Measurements from ENCODE around the gene RETREG3.

DNA sequence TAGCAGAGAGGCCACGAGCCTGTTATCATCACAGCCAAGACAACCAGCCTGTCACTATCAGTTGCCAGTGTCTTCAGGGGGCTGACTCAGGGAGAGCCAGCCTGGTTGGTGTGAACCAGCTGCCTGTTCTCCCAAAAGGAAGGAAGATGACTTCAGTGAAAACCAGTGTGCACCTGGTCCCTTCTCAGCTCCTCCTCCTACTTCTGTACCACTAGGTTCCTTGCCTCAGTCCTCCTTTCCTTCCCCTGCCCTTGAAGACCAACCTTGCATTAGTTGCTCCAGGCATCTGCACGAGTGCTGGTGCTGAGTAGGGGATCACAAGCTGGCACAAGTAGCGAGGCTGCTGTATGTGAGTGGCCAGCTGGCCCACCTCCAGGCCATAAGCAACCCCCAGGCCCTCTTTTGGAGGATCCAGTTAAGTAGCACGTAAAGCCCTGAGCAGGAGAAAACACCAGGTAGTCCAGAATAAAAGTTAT, 8.8 kb upstream of the RETREG3 start:
- no peak for TF ChIP-seq GATA2 (IDR thresholded peaks at IDR 0.05; ENCODE audit: low read depth, low read length)
- no peak for TF ChIP-seq GATA3 (IDR thresholded peaks at IDR 0.05; ENCODE audit: low read depth, low read length)

Measured in SH-SY5Y (cell line).